Esophagus squamous epithelium (tissue), 4 donors: ENCODE measurements around the gene ZNF497.

Experiments used
- CTCF ChIP-seq, 6 experiments: fragments of 450-650 bp in 4 of 6; fragments of 200-600 bp in 2 of 6; sonication (generic) in 2 of 6; IDR thresholded peaks; one replicate each; pipeline ENCODE4 v1.5.1; 2016 to 2019; ENCODE audit warnings: antibody characterized with exemption in 6 of 6, mild to moderate bottlenecking in 4 of 6, moderate library complexity in 4 of 6
- POLR2A ChIP-seq, 4 donors: fragments of 450-650 bp; IDR thresholded peaks; one replicate each; pipeline ENCODE4 v1.6.1; 2017; ENCODE audit warnings: antibody characterized with exemption in 4 of 4, mild to moderate bottlenecking in 4 of 4, moderate library complexity in 3 of 4

- TF ChIP-seq CTCF (IDR thresholded peaks at IDR 0.05) (no peak), POLR2A (IDR thresholded peaks at IDR 0.05) (no peak)
These were observed 33.6 kb downstream of the ZNF497 start for GRCh38 chr19:58328999-58329398.
